ENCODE measurements around the gene SEMA3E. TPM values are rescaled to one million over a fixed set of nuclear protein-coding genes. Genes with fewer than 3 reads are reported as not detected.

SEMA3E gene
- total RNA-seq, 1 donor from 2014 or later = 0.27 TPM

DNA sequence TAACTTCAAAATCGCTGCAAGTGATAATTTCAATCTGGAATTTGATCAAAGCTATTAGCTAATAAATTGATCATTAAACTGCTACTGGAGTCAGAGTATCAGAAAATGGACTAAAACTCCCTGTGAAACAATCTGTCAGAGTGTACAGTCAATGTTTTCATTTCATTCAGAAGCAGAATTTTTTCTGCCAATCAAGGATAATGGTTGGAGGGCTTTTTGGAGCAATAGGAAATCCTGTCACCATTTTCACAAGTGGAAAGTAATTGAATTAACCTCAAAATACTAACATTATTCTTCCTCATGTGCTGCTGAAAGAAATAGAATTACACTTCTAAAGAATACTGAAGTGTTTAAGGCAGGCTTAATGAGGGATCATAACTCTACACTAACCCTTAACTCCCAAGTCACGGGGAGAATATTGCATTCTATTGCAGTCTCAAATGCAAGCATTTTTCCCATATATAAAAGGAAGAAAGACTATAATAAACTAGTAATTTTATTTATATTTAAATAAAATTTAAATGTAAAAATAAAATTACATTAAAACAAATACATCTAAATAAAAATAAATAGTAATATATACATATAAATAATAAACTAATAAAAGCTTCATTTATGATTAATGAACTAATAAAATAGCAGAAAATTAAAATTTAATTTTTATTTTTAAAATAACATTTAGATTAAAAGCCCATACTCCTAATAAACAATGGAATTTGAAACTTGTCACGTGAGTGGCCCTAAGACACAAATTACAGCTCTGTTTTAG, 67.1 kb downstream of the SEMA3E start:
- Histone ChIP-seq H3K27me3 (ENCODE audit: low read depth) (no peaks in the 10 kb centered on the region), H3K4me1 (no peaks in the 10 kb centered on the region), H3K27ac (replicated peaks) (no peak overlapping the region), H3K9me3 (replicated peaks) (no peaks in the 10 kb centered on the region), H3K4me3 (no peak overlapping the region), H3K36me3 (no peaks in the 10 kb centered on the region)
- TF ChIP-seq, protein P1, sequence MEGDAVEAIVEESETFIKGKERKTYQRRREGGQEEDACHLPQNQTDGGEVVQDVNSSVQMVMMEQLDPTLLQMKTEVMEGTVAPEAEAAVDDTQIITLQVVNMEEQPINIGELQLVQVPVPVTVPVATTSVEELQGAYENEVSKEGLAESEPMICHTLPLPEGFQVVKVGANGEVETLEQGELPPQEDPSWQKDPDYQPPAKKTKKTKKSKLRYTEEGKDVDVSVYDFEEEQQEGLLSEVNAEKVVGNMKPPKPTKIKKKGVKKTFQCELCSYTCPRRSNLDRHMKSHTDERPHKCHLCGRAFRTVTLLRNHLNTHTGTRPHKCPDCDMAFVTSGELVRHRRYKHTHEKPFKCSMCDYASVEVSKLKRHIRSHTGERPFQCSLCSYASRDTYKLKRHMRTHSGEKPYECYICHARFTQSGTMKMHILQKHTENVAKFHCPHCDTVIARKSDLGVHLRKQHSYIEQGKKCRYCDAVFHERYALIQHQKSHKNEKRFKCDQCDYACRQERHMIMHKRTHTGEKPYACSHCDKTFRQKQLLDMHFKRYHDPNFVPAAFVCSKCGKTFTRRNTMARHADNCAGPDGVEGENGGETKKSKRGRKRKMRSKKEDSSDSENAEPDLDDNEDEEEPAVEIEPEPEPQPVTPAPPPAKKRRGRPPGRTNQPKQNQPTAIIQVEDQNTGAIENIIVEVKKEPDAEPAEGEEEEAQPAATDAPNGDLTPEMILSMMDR (IDR thresholded peaks at IDR 0.05; ENCODE audit: borderline replicate concordance) = no peak
- DNase-seq = no peak
- intact Hi-C loops (cut with micrococcal nuclease) = no loop called here

DNA sequence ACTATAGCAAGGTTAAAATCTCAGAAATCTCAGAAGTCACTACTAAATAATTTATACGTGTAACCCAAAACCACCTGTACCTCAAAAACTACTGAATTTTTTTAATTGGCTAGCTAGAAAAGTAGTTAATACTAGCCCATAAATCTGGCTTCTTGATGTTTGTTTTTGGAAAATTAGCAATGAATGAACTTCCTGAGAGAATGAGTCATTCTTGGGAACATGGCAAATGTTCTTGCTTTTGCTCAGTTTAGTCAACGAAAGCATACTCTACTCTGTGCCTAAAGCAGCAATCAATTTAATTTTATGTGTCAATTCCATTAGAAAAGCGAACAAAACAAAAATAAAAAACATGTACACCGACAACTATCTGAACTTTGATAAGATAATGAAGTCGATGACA, 69.2 kb downstream of the SEMA3E start:
- TF ChIP-seq, protein P1 (IDR thresholded peaks at IDR 0.05; ENCODE audit: borderline replicate concordance) = no peak
- intact Hi-C loops (cut with micrococcal nuclease) = no loop called here
- no peak for DNase-seq
- Histone ChIP-seq H3K9me3 (replicated peaks) (no peaks in the 10 kb centered on the region), H3K4me3 (no peak overlapping the region), H3K36me3 (no peaks in the 10 kb centered on the region), H3K27ac (replicated peaks) (no peak overlapping the region), H3K4me1 (no peaks in the 10 kb centered on the region), H3K27me3 (ENCODE audit: low read depth) (no peaks in the 10 kb centered on the region)

DNA sequence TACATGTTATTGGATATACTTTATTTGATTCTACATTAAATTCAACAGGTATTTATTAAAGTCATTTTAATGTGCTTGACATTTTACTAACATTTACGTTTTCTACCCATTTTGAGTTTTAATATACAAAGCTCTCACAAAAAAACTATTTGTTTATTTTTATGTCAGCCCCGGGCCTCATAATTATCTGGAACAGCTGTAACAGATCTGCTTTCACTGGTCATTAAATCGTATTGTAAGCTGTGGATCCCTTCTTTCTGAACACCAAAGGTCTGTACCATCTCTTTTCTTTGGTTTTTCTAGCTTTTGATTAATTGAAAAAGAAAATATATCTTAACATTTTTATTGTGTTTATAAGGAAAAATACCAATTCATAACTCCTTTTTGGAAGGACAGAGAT, 73.5 kb downstream of the SEMA3E start:
- Histone ChIP-seq H3K27ac (replicated peaks) (no peak overlapping the region), H3K36me3 (no peaks in the 10 kb centered on the region), H3K27me3 (ENCODE audit: low read depth) (no peaks in the 10 kb centered on the region), H3K4me1 (no peaks in the 10 kb centered on the region), H3K9me3 (replicated peaks) (peaks cover 10% of the 10 kb centered on the region), H3K4me3 (no peak overlapping the region)
- intact Hi-C loops (cut with micrococcal nuclease) = no loop called here
- DNase-seq = no peak
- TF ChIP-seq, protein P1 (IDR thresholded peaks at IDR 0.05; ENCODE audit: borderline replicate concordance) = no peak

DNA sequence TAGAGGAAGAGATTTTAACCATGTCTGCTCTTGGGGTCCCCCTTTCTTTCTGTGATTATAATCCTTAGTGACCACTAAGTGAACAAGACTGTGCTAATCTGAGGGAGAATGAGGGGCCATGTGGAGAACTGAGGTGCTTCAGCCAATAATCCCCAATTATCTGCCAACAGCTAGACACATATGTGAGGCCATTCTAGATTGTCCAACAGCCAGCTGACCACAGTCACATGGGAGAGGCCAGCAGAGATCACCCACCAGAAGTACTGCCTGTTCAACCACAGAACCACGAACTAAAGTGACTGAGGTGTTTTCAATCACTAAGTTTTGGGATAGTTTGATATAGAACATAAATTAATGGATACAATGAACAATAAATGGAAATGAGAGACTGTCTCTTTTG, 74.3 kb downstream of the SEMA3E start:
- no peak overlapping the region for H3K4me3 ChIP-seq
- H3K27me3 ChIP-seq (ENCODE audit: low read depth) = no peaks in the 10 kb centered on the region
- no peak for DNase-seq
- TF ChIP-seq, protein P1 (IDR thresholded peaks at IDR 0.05; ENCODE audit: borderline replicate concordance) = no peak
- intact Hi-C loops (cut with micrococcal nuclease) = no loop called here
- no peaks in the 10 kb centered on the region for H3K4me1 ChIP-seq
- no peak overlapping the region for H3K27ac ChIP-seq (replicated peaks)
- no peaks in the 10 kb centered on the region for H3K36me3 ChIP-seq
- peaks cover 10% of the 10 kb centered on the region for H3K9me3 ChIP-seq (replicated peaks)

DNA sequence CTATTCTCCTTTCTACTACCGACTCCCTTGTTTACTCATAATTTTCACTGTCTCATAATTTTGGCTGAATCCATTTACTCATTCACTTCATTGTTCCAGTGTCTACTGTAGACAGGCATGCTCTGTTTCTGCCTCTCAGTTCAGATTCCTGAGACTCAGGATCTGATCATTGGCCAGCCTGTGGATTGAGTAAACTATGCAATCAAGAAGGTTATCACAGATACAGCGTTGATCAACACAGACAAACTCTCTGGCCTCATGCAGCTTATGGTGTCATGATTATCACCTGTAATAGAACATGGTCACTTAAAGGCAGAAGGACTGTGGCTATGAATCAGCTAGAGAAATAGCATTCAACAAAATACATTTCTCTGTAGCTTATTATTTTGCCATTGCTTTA, 86.0 kb downstream of the SEMA3E start:
- TF ChIP-seq, protein P1 (IDR thresholded peaks at IDR 0.05; ENCODE audit: borderline replicate concordance) = no peak
- no peak overlapping the region for H3K27ac ChIP-seq (replicated peaks)
- intact Hi-C loops (cut with micrococcal nuclease) = no loop called here

More for the DNA sequence above, 86.0 kb downstream of the SEMA3E start:
- no peak for DNase-seq
- Histone ChIP-seq H3K36me3 (no peaks in the 10 kb centered on the region), H3K4me1 (no peaks in the 10 kb centered on the region), H3K4me3 (no peak overlapping the region), H3K9me3 (replicated peaks) (no peaks in the 10 kb centered on the region), H3K27me3 (ENCODE audit: low read depth) (no peaks in the 10 kb centered on the region)

All from left ventricle myocardium inferior (tissue), 1 donor.